H9 (cell line): ENCODE results near the gene MIAT. TPM values are rescaled to one million over a fixed set of nuclear protein-coding genes. Genes with fewer than 3 reads are reported as not detected.

Experiments used
- DNase-seq: peaks from one replicate; pipeline ENCODE4 v3.0.0-alpha.2; 2017
- H2AFZ ChIP-seq: one replicate; pipeline ENCODE4 v1.6.1; 2013; ENCODE audit warnings: mild to moderate bottlenecking, low read length, control low read depth, moderate library complexity
- H2AK5ac ChIP-seq: 2 replicates; pipeline ENCODE4 v1.6.1; 2013; ENCODE audit warnings: low read length, control low read depth, mixed read lengths; ENCODE audit not compliant: insufficient read length
- H2BK120ac ChIP-seq: one replicate; pipeline ENCODE4 v1.6.1; 2013; ENCODE audit warnings: low read depth, mild to moderate bottlenecking, low read length, control low read depth, inconsistent platforms; ENCODE audit not compliant: poor library complexity, severe bottlenecking
- H2BK12ac ChIP-seq: 2 replicates; pipeline ENCODE4 v1.6.1; 2013; ENCODE audit warnings: low read length, control low read depth, mixed read lengths, low read depth; ENCODE audit not compliant: insufficient read length
- H2BK15ac ChIP-seq: 2 replicates; pipeline ENCODE4 v1.6.1; 2013; ENCODE audit warnings: low read depth, low read length, control low read depth
- H2BK20ac ChIP-seq: one replicate; pipeline ENCODE4 v1.6.1; 2013; ENCODE audit warnings: low read depth, mild to moderate bottlenecking, low read length, control low read depth, inconsistent platforms; ENCODE audit not compliant: poor library complexity, severe bottlenecking
- H2BK5ac ChIP-seq: 2 replicates; pipeline ENCODE4 v1.6.1; 2013; ENCODE audit warnings: low read length, control low read depth, mixed read lengths; ENCODE audit not compliant: insufficient read length
- H3K14ac ChIP-seq: 2 replicates; pipeline ENCODE4 v1.6.1; 2013; ENCODE audit warnings: low read length, control low read depth; ENCODE audit not compliant: insufficient read depth
- H3K18ac ChIP-seq: 2 replicates; pipeline ENCODE4 v1.6.1; 2013; ENCODE audit warnings: low read depth, mild to moderate bottlenecking, mixed read lengths, low read length, control low read depth; ENCODE audit not compliant: insufficient read length
- H3K23ac ChIP-seq: 2 replicates; pipeline ENCODE4 v1.6.1; 2013; ENCODE audit warnings: low read length, control low read depth, mixed read lengths, low read depth; ENCODE audit not compliant: insufficient read length
- H3K23me2 ChIP-seq: 2 replicates; pipeline ENCODE4 v1.6.1; 2013; ENCODE audit warnings: low read depth, mild to moderate bottlenecking, mixed read lengths, low read length, control low read depth; ENCODE audit not compliant: insufficient read length, poor library complexity, severe bottlenecking
- H3K27ac ChIP-seq: 2 replicates; pipeline ENCODE4 v1.5.1; 2013; ENCODE audit warnings: low read length, control low read depth, mixed read lengths, low read depth; ENCODE audit not compliant: insufficient read length
- H3K27me3 ChIP-seq: 2 replicates; pipeline ENCODE4 v1.6.1; 2013; ENCODE audit warnings: low read length, control low read depth, inconsistent platforms; ENCODE audit not compliant: insufficient read depth
- H3K4ac ChIP-seq: 2 replicates; pipeline ENCODE4 v1.6.1; 2013; ENCODE audit warnings: low read depth, mild to moderate bottlenecking, control low read depth, inconsistent platforms, low read length, moderate library complexity
- H3K4me1 ChIP-seq: 2 replicates; pipeline ENCODE4 v1.6.1; 2013; ENCODE audit warnings: low read length, control low read depth, inconsistent platforms; ENCODE audit not compliant: insufficient read depth
- H3K4me2 ChIP-seq: 2 replicates; pipeline ENCODE4 v1.6.1; 2013; ENCODE audit warnings: low read length, control low read depth, mixed read lengths; ENCODE audit not compliant: insufficient read length, insufficient read depth
- H3K56ac ChIP-seq: 2 replicates; pipeline ENCODE4 v1.6.1; 2013; ENCODE audit warnings: low read depth, mild to moderate bottlenecking, mixed read lengths, low read length, control low read depth; ENCODE audit not compliant: insufficient read length
- H3K79me1 ChIP-seq: 2 replicates; pipeline ENCODE4 v1.6.1; 2013; ENCODE audit warnings: low read depth, mild to moderate bottlenecking, moderate library complexity, low read length, control low read depth, inconsistent platforms; ENCODE audit not compliant: insufficient read depth, poor library complexity, severe bottlenecking
- H3K79me2 ChIP-seq: 2 replicates; pipeline ENCODE4 v1.6.1; 2013; ENCODE audit warnings: low read length, control low read depth, inconsistent platforms; ENCODE audit not compliant: insufficient read depth
- H3K9ac ChIP-seq: 2 replicates; pipeline ENCODE4 v1.6.1; 2013; ENCODE audit warnings: low read length, control low read depth, mixed read lengths; ENCODE audit not compliant: insufficient read length; ENCODE audit errors: extremely low read depth
- H3K9me3 ChIP-seq: one replicate; pipeline ENCODE4 v1.6.1; 2013; ENCODE audit warnings: low read depth, low read length, inconsistent platforms; ENCODE audit not compliant: control insufficient read depth
- H3T11ph ChIP-seq: one replicate; pipeline ENCODE4 v1.6.1; 2013; ENCODE audit warnings: mild to moderate bottlenecking, low read length, control low read depth, inconsistent platforms
- H4K20me1 ChIP-seq: one replicate; pipeline ENCODE4 v1.6.1; 2013; ENCODE audit not compliant: control insufficient read depth, insufficient read length, insufficient read depth
- H4K5ac ChIP-seq: 2 replicates; pipeline ENCODE4 v1.6.1; 2013; ENCODE audit warnings: low read depth, mild to moderate bottlenecking, mixed read lengths, low read length, control low read depth; ENCODE audit not compliant: insufficient read length
- H4K8ac ChIP-seq: replicated peaks from 2 replicates; pipeline ENCODE4 v1.6.1; 2013; ENCODE audit warnings: low read length, control low read depth, mixed read lengths, low read depth; ENCODE audit not compliant: insufficient read length
- H4K91ac ChIP-seq: 2 replicates; pipeline ENCODE4 v1.6.1; 2013; ENCODE audit warnings: low read depth, mild to moderate bottlenecking, moderate library complexity, mixed read lengths, low read length, control low read depth; ENCODE audit not compliant: insufficient read length
- H3K27ac Mint-ChIP-seq, 3 experiments: 2 replicates in 2 of 3; 3 replicates in 1 of 3; pipeline ENCODE4 v1.8.0; 2020 to 2021; ENCODE audit warnings: mixed read lengths in 3 of 3, mild to moderate bottlenecking in 1 of 3, moderate library complexity in 1 of 3
- H3K27me3 Mint-ChIP-seq: 2 replicates; pipeline ENCODE4 v1.8.0; 2021; ENCODE audit warnings: low read depth, mild to moderate bottlenecking, moderate library complexity, mixed read lengths
- H3K36me3 Mint-ChIP-seq, 3 experiments: 2 replicates in 2 of 3; 3 replicates in 1 of 3; pipeline ENCODE4 v1.8.0; 2020 to 2021; ENCODE audit warnings: low read depth in 3 of 3, mixed read lengths in 3 of 3; ENCODE audit not compliant: insufficient read depth in 1 of 3
- H3K4me1 Mint-ChIP-seq, 2 experiments: 2 replicates each; pipeline ENCODE4 v1.8.0; 2020; ENCODE audit warnings: mixed read lengths in 2 of 2
- H3K4me3 Mint-ChIP-seq, 2 experiments: 2 replicates in 1 of 2; 3 replicates in 1 of 2; pipeline ENCODE4 v1.8.0; 2020 to 2021; ENCODE audit warnings: mild to moderate bottlenecking in 2 of 2, mixed read lengths in 2 of 2, moderate library complexity in 1 of 2
- H3K9me3 Mint-ChIP-seq, 2 experiments: 2 replicates in 1 of 2; 3 replicates in 1 of 2; pipeline ENCODE4 v1.8.0; 2020; ENCODE audit warnings: mild to moderate bottlenecking in 2 of 2, mixed read lengths in 2 of 2, moderate library complexity in 1 of 2
- WGBS: extraction: QIAGEN DNeasy Blood & Tissue Kit; methylation state at CpG from one replicate; pipeline ENCODE4 v1.1.7; 2013; ENCODE audit warnings: missing lambda C conversion rate, low lambda C conversion rate, mixed read lengths; ENCODE audit not compliant: insufficient read length; ENCODE audit errors: extremely low coverage; 5-methylcytosine and 5-hydroxymethylcytosine counted together
- total RNA-seq: library from RNA; stranded (reverse); gene quantifications from 2 replicates; pipeline ENCODE4 v1.2.1, GENCODE V29; 2021
- TF ChIP-seq, protein P1 (sequence below): fragments of 200-600 bp; sonication (generic); conservative IDR thresholded peaks from 3 replicates; pipeline ENCODE4 v1.8.0; 2021; ENCODE audit warnings: antibody characterized with exemption, mild to moderate bottlenecking

The MIAT gene
- total RNA-seq, 1 experiment from 2014 or later = 85.6 TPM

DNA sequence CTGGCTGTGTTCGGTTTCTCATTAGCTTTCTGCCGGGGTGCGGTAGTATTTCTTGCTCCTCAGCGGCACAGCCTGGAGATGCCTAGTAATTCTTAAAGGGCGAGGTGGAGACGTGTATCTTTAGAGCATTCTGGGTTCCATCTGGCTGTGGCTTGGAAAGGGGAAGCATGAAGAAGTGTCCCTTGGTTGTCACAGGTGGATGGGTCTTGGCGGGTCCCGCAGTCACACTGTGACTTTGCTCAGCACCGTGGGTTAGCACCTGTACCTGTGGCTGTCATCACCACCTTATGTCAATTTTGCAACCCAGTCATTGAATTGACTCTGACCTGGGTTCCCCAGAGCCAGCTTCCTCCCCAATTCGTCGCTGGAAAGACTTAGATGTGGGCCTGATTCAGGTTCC, 57.6 kb downstream of the MIAT start:
- Histone ChIP-seq H3K23me2 (no peaks in the 10 kb centered on the region), H3K9ac (no peak overlapping the region), H2AK5ac (no peak overlapping the region), H3K79me2 (no peaks in the 10 kb centered on the region), H2BK120ac (no peak overlapping the region), H2BK5ac (no peak overlapping the region), H3K4me1 (no peaks in the 10 kb centered on the region; the same call in 1 of the 2 replicates), H3K9me3 (no peaks in the 10 kb centered on the region), H2BK15ac (no peak overlapping the region), H2BK20ac (no peak overlapping the region), H4K91ac (no peak overlapping the region), H4K8ac (no peak overlapping the region), H3T11ph (no peak overlapping the region), H3K56ac (no peak overlapping the region), H3K79me1 (no peaks in the 10 kb centered on the region), H3K23ac (no peak overlapping the region), H2AFZ (no peak overlapping the region), H3K4me2 (no peak overlapping the region), H2BK12ac (no peak overlapping the region), H3K18ac (no peak overlapping the region), H3K27me3 (no peaks in the 10 kb centered on the region), H4K5ac (no peak overlapping the region), H3K4ac (no peak overlapping the region), H4K20me1 (no peaks in the 10 kb centered on the region), H3K14ac (no peak overlapping the region), H3K27ac (no peak overlapping the region)
- no peaks in the 10 kb centered on the region; the same call in 1 of the 2 replicates for H3K27me3 Mint-ChIP-seq
- peaks cover 17 to 20% of the 10 kb centered on the region in 2 experiments for H3K4me1 Mint-ChIP-seq
- no peak for DNase-seq
- WGBS = no CpG with 5 or more reads among the region's 11 CpGs
- TF ChIP-seq, protein P1, sequence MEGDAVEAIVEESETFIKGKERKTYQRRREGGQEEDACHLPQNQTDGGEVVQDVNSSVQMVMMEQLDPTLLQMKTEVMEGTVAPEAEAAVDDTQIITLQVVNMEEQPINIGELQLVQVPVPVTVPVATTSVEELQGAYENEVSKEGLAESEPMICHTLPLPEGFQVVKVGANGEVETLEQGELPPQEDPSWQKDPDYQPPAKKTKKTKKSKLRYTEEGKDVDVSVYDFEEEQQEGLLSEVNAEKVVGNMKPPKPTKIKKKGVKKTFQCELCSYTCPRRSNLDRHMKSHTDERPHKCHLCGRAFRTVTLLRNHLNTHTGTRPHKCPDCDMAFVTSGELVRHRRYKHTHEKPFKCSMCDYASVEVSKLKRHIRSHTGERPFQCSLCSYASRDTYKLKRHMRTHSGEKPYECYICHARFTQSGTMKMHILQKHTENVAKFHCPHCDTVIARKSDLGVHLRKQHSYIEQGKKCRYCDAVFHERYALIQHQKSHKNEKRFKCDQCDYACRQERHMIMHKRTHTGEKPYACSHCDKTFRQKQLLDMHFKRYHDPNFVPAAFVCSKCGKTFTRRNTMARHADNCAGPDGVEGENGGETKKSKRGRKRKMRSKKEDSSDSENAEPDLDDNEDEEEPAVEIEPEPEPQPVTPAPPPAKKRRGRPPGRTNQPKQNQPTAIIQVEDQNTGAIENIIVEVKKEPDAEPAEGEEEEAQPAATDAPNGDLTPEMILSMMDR = no peak
- H3K36me3 Mint-ChIP-seq = no peaks in the 10 kb centered on the region
- no peak overlapping the region for H3K4me3 Mint-ChIP-seq
- H3K9me3 Mint-ChIP-seq = no peaks in the 10 kb centered on the region
- H3K27ac Mint-ChIP-seq = no peak overlapping the region
